HepG2 (cell line): ENCODE measurements around the gene AGER. TPM values are rescaled to one million over a fixed set of nuclear protein-coding genes. Genes with fewer than 3 reads are reported as not detected.
A peak's percentile ranks its signal among the peaks of the same experiment; 100 is the strongest.

Source experiments
- CENPT ChIP-seq: sonication (generic); formaldehyde crosslinking; IDR thresholded peaks from 2 replicates; pipeline ENCODE4 v1.8.0; 2022; ENCODE audit warnings: low read depth, mild to moderate bottlenecking, moderate library complexity, missing genetic modification reagents
- ELF1 ChIP-seq: sonication (generic); formaldehyde crosslinking; IDR thresholded peaks from 2 replicates; pipeline ENCODE4 v1.4.0; 2020; ENCODE audit warnings: missing genetic modification reagents
- EP300 ChIP-seq, 3 experiments: sonication (generic) in 1 of 3; formaldehyde crosslinking in 1 of 3; IDR thresholded peaks; 2 replicates each; pipeline versions ENCODE4 v1.5.1 to v1.6.1; 2011 to 2020; ENCODE audit warnings: low read depth in 2 of 3, low read length in 2 of 3, borderline replicate concordance in 1 of 3, improper control_type of control experiment in 1 of 3, mild to moderate bottlenecking in 1 of 3, missing genetic modification reagents in 1 of 3, moderate library complexity in 1 of 3
- FOXK1 ChIP-seq: sonication (generic); formaldehyde crosslinking; IDR thresholded peaks from 2 replicates; pipeline ENCODE4 v1.4.0; 2020; ENCODE audit warnings: low read depth, missing genetic modification reagents, borderline replicate concordance
- GABPB1 ChIP-seq: IDR thresholded peaks from 2 replicates; pipeline ENCODE4 v1.6.1; 2016; ENCODE audit warnings: mild to moderate bottlenecking, missing genetic modification reagents, moderate library complexity, missing compliant biosample characterization
- GTF3A ChIP-seq: sonication (generic); formaldehyde crosslinking; conservative IDR thresholded peaks from 2 replicates; pipeline ENCODE4 v1.4.0; 2020; ENCODE audit warnings: mild to moderate bottlenecking, missing genetic modification reagents
- KLF13 ChIP-seq: sonication (generic); formaldehyde crosslinking; IDR thresholded peaks from 2 replicates; pipeline ENCODE4 v1.4.0; 2020; ENCODE audit warnings: mild to moderate bottlenecking, missing genetic modification reagents
- MAFG ChIP-seq: sonication (generic); formaldehyde crosslinking; IDR thresholded peaks from 2 replicates; pipeline ENCODE4 v1.5.1; 2020; ENCODE audit warnings: mild to moderate bottlenecking, missing genetic modification reagents
- NFE2L1 ChIP-seq: sonication (generic); formaldehyde crosslinking; IDR thresholded peaks from 2 replicates; pipeline ENCODE4 v1.4.0; 2020; ENCODE audit warnings: missing genetic modification reagents, mild to moderate bottlenecking, borderline replicate concordance
- NPAS2 ChIP-seq: sonication (generic); formaldehyde crosslinking; IDR thresholded peaks from 2 replicates; pipeline ENCODE4 v1.8.0; 2022; ENCODE audit warnings: mild to moderate bottlenecking, missing genetic modification reagents, borderline replicate concordance
- PAWR ChIP-seq: sonication (generic); formaldehyde crosslinking; IDR thresholded peaks from 2 replicates; pipeline ENCODE4 v1.4.0; 2020; ENCODE audit warnings: missing genetic modification reagents, mild to moderate bottlenecking, borderline replicate concordance
- PCBP1 ChIP-seq: fragments of 200-400 bp; formaldehyde crosslinking; IDR thresholded peaks from 2 replicates; pipeline ENCODE4 v1.6.1; 2017; ENCODE audit warnings: mild to moderate bottlenecking, low read depth, low read length, borderline replicate concordance
- RARA ChIP-seq: IDR thresholded peaks from 2 replicates; pipeline ENCODE4 v1.6.1; 2016; ENCODE audit warnings: missing genetic modification reagents, missing compliant biosample characterization
- SIN3B ChIP-seq: fragments of 150-350 bp; IDR thresholded peaks from 2 replicates; pipeline ENCODE4 v1.6.1; 2014; ENCODE audit warnings: low read length
- ZNF33A ChIP-seq: sonication (generic); formaldehyde crosslinking; IDR thresholded peaks from 2 replicates; pipeline ENCODE4 v1.5.1; 2020; ENCODE audit warnings: missing genetic modification reagents, mild to moderate bottlenecking, moderate library complexity, borderline replicate concordance
- ZNF773 ChIP-seq: sonication (generic); formaldehyde crosslinking; IDR thresholded peaks from 2 replicates; pipeline ENCODE4 v1.4.0; 2020; ENCODE audit warnings: missing genetic modification reagents, borderline replicate concordance
- polyA plus RNA-seq, 8 experiments: library from polyadenylated mRNA; depleted of rRNA in 3 of 8; stranded (reverse) in 7 of 8; unstranded in 1 of 8; fragments of >200 nt; fragmentation: Illumina TruSeq in 4 of 8; extraction: Trizol in 4 of 8; gene quantifications; 2 replicates each; pipeline versions ENCODE4 v1.2.1 to v1.2.3, GENCODE V29; 2011 to 2016; ENCODE audit warnings: low read depth in 4 of 8, missing spikeins in 1 of 8, mixed read lengths in 1 of 8; ENCODE audit not compliant: insufficient read depth in 1 of 8
- total RNA-seq, 5 experiments: library from RNA; depleted of rRNA; stranded (reverse); fragments of >200 nt; fragmentation: Illumina TruSeq; extraction: Trizol; gene quantifications; 2 replicates each; pipeline ENCODE4 v1.2.3, GENCODE V29; 2016; ENCODE audit warnings: low read depth in 1 of 5
- TF ChIP-seq, protein P1 (sequence below): sonication (generic); formaldehyde crosslinking; conservative IDR thresholded peaks from 2 replicates; pipeline ENCODE4 v1.4.0; 2020; ENCODE audit warnings: missing genetic modification reagents
- TF ChIP-seq, protein P2 (sequence below): sonication (generic); formaldehyde crosslinking; IDR thresholded peaks from 2 replicates; pipeline ENCODE4 v1.5.0; 2020; ENCODE audit warnings: missing genetic modification reagents
- TF ChIP-seq, protein P3 (sequence below): sonication (generic); formaldehyde crosslinking; IDR thresholded peaks from 2 replicates; pipeline ENCODE4 v1.8.0; 2022; ENCODE audit warnings: missing genetic modification reagents, mild to moderate bottlenecking, borderline replicate concordance
- TF ChIP-seq, protein P4 (sequence below): sonication (generic); formaldehyde crosslinking; IDR thresholded peaks from 2 replicates; pipeline ENCODE4 v1.5.1; 2020; ENCODE audit warnings: mild to moderate bottlenecking, missing genetic modification reagents, borderline replicate concordance

Gene AGER
- total and polyA plus RNA-seq, 2 of the 13 experiments (the other 11 are each of a cell fraction or from before 2014, with no cell fraction given), result 1.9 to 5.1 TPM

DNA sequence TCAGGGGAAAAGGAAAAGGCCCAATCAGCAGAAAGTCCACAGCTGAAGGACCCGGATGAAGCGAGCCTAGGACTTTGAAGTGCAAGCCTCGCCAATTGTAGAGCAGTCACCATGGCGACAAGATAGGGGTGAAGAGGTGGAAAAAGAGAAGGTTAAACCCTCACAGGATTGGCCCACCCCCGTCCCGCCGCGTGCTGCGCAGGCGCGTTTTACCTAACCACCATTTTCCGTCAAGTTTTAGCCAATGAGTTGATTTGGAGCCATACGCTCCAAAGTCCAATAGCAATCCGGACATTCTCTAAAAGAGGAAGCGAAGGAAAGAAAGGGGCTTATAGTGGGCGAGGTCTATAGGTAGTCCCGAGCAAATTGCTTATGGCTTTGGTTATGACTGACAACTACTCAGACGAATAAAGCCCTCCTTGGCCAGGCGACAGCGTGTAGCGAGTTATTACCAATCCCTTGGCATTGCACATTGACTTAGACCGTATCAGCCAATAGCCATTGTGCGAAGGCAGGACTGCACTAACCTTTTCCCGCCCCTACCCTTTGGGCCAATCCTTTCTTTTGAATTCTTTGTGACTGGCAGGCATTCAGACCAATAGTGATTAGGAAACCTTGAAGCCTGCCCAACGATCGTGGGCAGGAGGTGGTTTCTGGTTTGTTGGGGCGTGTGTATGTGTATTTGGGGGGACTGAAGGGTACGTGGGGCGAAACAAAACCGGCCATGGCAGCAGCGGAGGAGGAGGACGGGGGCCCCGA lies 6.1 kb downstream of the AGER start, which contains the start of gene RNF5 (continued):
- no peak for TF ChIP-seq ZNF33A (CRISPR knock-in tag)
- TF ChIP-seq, protein P1, sequence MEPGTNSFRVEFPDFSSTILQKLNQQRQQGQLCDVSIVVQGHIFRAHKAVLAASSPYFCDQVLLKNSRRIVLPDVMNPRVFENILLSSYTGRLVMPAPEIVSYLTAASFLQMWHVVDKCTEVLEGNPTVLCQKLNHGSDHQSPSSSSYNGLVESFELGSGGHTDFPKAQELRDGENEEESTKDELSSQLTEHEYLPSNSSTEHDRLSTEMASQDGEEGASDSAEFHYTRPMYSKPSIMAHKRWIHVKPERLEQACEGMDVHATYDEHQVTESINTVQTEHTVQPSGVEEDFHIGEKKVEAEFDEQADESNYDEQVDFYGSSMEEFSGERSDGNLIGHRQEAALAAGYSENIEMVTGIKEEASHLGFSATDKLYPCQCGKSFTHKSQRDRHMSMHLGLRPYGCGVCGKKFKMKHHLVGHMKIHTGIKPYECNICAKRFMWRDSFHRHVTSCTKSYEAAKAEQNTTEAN (CRISPR knock-in tag), result no peak
- no peak for TF ChIP-seq NFE2L1 (CRISPR knock-in tag)
- TF ChIP-seq ZNF773, result no peak
- TF ChIP-seq MAFG, result no peak
- TF ChIP-seq, protein P2, sequence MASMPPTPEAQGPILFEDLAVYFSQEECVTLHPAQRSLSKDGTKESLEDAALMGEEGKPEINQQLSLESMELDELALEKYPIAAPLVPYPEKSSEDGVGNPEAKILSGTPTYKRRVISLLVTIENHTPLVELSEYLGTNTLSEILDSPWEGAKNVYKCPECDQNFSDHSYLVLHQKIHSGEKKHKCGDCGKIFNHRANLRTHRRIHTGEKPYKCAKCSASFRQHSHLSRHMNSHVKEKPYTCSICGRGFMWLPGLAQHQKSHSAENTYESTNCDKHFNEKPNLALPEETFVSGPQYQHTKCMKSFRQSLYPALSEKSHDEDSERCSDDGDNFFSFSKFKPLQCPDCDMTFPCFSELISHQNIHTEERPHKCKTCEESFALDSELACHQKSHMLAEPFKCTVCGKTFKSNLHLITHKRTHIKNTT (CRISPR knock-in tag), result no peak
- TF ChIP-seq GTF3A (CRISPR knock-in tag), result no peak
- TF ChIP-seq SIN3B, result no peak
- no peak for TF ChIP-seq KLF13
- TF ChIP-seq ELF1, result peak; percentile 71
- TF ChIP-seq EP300 (IDR thresholded peaks at IDR 0.05; ENCODE audit: low read depth in 2 of 2, low read length in 2 of 2), result peak; percentile 10 to 17; a peak in 1 of 4 replicates
- TF ChIP-seq EP300 (CRISPR knock-in tag; IDR thresholded peaks at IDR 0.05; ENCODE audit: borderline replicate concordance), result no peak
- TF ChIP-seq RARA (CRISPR knock-in tag), result no peak
- TF ChIP-seq PCBP1, result no peak
- TF ChIP-seq, protein P3, sequence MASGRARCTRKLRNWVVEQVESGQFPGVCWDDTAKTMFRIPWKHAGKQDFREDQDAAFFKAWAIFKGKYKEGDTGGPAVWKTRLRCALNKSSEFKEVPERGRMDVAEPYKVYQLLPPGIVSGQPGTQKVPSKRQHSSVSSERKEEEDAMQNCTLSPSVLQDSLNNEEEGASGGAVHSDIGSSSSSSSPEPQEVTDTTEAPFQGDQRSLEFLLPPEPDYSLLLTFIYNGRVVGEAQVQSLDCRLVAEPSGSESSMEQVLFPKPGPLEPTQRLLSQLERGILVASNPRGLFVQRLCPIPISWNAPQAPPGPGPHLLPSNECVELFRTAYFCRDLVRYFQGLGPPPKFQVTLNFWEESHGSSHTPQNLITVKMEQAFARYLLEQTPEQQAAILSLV (CRISPR knock-in tag), result no peak
- TF ChIP-seq NPAS2 (CRISPR knock-in tag), result no peak
- TF ChIP-seq FOXK1 (CRISPR knock-in tag), result peak; percentile 78
- TF ChIP-seq, protein P4, sequence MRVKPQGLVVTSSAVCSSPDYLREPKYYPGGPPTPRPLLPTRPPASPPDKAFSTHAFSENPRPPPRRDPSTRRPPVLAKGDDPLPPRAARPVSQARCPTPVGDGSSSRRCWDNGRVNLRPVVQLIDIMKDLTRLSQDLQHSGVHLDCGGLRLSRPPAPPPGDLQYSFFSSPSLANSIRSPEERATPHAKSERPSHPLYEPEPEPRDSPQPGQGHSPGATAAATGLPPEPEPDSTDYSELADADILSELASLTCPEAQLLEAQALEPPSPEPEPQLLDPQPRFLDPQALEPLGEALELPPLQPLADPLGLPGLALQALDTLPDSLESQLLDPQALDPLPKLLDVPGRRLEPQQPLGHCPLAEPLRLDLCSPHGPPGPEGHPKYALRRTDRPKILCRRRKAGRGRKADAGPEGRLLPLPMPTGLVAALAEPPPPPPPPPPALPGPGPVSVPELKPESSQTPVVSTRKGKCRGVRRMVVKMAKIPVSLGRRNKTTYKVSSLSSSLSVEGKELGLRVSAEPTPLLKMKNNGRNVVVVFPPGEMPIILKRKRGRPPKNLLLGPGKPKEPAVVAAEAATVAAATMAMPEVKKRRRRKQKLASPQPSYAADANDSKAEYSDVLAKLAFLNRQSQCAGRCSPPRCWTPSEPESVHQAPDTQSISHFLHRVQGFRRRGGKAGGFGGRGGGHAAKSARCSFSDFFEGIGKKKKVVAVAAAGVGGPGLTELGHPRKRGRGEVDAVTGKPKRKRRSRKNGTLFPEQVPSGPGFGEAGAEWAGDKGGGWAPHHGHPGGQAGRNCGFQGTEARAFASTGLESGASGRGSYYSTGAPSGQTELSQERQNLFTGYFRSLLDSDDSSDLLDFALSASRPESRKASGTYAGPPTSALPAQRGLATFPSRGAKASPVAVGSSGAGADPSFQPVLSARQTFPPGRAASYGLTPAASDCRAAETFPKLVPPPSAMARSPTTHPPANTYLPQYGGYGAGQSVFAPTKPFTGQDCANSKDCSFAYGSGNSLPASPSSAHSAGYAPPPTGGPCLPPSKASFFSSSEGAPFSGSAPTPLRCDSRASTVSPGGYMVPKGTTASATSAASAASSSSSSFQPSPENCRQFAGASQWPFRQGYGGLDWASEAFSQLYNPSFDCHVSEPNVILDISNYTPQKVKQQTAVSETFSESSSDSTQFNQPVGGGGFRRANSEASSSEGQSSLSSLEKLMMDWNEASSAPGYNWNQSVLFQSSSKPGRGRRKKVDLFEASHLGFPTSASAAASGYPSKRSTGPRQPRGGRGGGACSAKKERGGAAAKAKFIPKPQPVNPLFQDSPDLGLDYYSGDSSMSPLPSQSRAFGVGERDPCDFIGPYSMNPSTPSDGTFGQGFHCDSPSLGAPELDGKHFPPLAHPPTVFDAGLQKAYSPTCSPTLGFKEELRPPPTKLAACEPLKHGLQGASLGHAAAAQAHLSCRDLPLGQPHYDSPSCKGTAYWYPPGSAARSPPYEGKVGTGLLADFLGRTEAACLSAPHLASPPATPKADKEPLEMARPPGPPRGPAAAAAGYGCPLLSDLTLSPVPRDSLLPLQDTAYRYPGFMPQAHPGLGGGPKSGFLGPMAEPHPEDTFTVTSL (CRISPR knock-in tag), result no peak
- TF ChIP-seq GABPB1, result peak; percentile 31; the same call in 1 of the 2 replicates
- TF ChIP-seq CENPT (CRISPR knock-in tag), result no peak
- no peak for TF ChIP-seq PAWR (CRISPR knock-in tag)
